ENCODE measurements around the gene TAS1R3.

TAS1R3 gene

DNA sequence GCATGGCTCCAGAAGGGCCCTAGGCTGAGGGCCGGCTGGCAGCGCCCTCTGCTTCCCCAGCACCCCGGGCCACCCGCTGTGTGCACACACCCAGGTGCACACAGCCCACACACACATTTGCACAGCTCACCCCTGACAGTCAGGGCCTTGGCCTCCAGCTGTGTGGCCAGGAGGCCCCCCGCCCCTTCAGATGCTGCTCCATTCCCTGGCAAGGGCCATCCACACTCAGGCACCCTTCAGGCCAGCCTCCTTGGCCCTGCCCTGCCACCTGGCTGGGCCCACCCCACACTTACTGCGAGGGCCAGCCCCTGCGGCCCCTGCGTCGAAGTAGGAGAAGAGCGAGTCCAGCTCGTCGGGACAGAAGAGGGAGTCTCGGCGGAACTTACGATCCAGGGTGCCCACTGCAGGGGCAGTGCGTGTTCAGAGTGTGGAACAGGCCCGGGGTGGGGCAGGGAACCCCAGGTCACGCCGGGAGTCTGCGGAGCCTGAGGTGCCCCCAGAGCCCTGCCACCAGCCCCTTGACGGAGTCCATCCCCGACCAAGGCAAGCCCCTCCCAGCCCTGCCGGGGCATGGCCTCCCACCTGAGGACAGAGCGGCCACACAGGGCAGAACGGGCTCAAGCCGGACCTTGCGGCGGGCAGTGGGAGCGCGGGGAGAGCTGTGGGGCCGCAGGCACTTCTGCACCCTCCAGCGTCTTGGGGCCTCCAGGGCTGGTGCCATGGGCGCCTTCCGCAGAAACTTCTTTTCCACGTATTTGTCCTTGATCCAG is 35.7 kb upstream of the TAS1R3 start:
- DNase-seq = no peak

DNA sequence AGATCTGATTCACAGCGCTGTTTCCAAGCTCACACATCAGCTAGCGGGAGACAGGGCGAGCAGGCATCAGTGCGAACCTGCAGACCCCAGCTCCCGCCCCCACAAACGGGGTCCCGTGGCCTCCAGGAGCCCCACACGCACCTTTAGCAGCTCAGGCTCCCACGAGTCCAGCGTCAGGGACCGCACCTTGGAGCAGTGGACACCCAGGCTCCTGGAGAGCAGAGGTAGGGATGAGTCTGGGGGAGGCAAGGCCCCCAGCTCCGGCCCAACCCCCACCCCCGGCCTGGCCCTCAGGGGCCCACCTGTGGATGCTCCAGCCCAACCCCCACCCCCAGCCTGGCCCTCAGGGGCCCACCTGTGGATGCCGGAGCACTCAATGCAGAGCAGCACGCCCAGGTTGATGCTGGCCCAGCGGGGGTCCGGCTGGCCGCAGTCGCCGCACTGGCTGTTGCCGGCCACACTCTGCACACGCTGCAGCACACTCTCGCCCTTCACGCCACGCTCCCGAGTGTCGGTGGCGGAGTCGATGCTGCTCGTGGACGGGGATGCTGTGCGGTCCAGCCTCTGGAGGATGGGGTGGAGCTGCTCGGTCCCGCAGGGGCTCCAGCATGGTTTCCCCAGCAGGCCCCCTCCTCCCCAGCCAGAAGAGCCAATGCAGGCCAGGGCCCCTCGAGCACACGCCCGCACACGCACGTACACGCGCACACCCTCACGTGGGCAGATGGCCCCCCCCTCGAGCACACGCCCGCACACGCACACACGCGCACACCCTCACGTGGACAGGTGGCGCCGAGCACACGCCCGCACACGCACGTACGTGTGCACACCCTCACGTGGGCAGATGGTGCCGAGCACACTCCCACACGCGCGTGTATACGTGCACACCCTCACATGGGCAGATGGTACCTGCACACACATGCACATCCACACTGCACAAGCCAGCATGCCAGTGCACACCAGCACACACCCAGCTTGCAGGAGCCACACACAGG is 34.7 kb upstream of the TAS1R3 start:
- DNase-seq = no peak

DNA sequence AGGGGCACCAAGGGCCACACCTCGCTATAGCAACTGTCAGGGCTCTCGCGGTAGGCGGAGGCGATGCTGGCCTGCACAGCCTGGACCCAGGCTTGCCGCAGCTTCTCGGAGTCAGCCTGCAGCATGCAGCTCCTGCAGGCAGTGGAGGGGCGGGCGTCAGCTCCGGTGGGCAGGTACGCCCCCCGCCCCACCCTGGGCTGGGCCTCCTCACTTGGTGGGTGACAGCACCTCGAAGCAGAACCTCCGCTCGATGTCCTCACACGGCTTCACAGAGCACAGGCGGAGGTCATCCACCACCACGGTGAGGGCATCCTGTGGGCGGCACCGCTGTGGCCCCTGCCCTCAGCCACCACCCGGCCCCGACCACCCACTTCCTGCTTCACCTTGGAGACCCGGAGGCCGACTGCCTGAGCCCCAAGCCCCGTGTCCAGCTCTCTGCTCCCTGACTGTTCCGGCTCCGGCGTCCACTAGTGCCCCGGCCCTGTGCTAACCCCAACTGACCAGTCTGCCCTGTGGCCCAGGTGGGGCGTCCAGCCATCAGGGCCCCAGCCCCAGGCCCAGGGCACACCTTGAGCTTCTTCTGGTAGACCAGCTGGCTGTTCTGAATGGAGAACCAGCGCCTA is 33.2 kb upstream of the TAS1R3 start:
- DNase-seq = no peak

DNA sequence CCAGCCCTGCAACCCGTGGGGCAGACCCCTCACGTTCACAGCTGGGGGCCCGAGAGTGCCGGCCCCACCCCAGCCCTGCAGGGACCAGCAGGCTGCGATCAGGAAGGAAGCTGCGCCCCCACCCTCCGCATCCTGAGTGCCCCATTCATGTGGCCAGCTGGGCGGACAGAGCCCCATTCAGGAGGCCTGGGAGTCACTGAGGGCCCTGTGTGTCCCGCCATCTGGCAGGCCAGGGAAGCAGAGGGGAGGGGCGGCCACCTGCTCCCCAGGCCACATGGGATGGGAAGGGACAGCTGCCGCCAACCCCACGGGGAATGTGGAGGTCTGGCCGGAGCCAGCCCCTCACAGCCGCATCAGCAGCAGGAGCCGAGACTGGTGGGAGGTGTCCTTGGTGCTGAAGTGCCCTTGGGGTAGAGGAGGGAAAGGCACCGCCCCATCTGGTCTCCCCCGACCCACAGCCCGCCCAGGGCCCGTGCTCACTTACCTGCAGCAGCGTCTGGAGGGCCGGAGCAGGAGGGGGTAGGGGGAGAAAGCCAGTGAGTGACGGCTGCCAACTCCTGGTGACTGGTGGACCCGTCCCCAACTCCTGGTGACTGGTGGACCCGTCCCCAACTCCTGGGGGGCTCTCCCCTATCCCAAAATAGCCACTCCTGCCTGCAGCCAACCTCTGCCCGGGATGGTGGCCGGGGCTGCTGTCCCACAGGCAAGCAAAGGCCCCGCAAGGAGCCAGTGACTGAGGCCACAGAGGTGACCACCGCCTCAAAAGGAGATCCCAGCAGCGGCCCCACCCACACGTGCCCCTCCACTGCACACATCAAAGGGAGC is 32.0 kb upstream of the TAS1R3 start:
- no peak for DNase-seq

DNA sequence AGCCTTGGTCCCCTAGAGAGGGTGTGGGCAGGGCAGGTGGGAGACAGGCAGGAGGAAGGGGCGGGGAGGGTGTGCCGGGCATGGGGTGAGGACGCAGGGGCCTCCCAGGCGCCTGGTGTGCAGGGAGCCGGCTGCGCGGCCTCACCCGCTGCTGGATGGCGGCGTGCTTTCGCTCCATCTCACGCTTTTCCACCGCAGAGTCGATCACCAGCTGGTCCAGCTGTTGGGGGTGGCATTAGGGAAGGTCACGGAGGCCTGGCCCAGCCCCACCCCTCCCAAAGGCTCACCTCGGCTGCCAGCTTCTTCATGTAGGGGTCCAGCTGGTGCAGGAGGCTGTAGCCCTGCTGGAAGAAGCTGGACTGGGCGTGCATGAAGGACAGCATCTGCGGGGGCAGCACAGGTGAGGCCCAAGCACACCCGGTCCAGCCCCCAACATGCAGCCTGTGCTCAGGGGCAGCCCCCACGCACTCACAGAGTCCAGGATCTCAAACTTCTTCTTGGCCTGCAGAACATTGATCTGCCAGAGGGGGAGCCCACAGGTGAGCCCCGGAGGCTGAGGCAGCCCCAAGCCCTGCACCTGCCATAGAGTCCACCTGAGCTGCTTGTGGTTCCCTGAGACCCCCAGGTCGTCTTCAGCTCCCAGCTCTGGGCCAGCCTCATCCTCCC is 31.3 kb upstream of the TAS1R3 start:
- DNase-seq = no peak

DNA sequence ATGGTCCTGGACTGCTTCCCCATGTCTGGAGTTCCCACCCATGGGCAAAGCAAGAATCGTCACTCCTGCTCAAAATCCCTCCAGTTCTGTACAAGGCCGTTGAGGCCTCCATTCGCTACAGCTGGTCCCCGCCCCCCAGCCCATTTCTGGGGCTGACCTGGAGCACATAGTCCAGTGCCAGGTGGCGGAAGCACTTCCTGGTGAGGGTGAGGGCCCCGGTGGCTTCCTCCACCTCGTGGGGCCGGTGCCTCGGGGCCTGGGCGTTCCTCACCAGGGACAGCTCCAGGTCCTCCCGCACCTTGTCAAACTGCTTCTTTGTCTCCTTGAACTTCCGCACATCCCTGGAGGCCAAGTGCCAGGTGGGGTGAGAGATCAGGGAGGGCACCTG is 30.7 kb upstream of the TAS1R3 start:
- no peak for DNase-seq

DNA sequence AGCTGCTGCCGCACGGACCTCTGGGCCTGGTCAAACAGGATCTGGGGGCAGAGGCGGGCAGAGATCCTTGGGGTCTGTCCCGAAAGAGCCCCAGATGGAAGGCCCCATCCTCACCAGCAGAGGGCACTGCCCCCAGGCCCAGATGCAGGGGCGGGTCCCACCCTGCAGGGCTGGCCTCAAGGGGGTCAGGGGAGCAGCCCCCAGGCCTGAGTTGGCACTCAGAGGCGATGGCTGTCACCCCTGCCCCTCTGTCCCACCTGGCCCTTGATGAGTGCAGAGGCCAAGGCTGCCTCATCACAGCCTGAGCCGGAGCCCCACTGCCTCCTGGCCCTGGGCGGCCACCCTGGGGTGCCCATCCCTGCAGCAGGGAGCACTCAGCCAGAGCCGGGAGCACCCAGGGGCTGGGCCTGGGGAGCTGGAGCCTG is 29.1 kb upstream of the TAS1R3 start:
- DNase-seq = no peak

DNA sequence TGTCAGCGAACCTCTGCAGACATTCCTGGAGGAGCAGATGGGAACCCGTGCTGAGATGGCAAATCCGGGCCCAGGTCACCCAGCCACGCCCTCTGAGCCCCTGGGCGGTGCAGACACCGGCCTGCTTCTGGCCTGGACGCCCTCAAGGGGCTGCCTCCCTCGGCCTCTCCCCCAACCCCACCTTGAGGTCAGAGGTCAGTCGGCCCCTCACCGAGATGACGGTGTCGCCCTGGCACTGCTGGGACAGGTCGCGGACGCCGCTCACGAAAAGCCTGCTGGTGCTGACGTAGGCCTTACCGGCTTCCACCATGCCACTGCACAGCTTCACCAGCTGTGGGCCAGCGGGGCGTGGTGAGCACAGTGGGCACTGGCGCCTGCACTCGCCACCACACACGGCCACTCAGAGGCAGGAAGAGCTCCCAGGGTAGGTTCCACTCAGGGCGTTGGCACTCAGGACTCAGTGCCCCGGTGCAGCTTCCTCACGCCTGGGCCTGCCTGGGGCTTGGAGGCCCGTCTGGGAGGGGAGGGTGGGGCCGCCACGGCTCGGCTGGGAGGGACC is 28.1 kb upstream of the TAS1R3 start:
- no peak for DNase-seq

DNA sequence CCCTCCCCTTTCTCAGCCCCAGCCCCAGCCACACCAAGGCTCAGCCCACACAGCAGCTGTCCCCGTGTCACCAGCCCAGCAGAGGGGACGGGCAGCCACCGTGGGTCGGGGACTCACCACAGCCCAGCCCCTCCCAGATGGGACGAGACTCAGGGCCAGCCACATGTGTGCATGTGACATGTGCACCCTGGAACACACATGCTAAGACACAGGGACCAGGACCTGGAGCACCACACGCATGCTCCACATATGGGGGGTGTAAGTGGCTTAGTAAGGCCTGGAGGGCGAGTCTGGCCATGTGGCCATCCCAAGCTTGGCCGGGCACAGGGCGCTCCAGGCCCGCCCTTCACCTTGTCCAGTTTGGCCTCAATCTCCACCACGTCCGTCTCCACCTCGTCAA is 27.3 kb upstream of the TAS1R3 start:
- no peak for DNase-seq

DNA sequence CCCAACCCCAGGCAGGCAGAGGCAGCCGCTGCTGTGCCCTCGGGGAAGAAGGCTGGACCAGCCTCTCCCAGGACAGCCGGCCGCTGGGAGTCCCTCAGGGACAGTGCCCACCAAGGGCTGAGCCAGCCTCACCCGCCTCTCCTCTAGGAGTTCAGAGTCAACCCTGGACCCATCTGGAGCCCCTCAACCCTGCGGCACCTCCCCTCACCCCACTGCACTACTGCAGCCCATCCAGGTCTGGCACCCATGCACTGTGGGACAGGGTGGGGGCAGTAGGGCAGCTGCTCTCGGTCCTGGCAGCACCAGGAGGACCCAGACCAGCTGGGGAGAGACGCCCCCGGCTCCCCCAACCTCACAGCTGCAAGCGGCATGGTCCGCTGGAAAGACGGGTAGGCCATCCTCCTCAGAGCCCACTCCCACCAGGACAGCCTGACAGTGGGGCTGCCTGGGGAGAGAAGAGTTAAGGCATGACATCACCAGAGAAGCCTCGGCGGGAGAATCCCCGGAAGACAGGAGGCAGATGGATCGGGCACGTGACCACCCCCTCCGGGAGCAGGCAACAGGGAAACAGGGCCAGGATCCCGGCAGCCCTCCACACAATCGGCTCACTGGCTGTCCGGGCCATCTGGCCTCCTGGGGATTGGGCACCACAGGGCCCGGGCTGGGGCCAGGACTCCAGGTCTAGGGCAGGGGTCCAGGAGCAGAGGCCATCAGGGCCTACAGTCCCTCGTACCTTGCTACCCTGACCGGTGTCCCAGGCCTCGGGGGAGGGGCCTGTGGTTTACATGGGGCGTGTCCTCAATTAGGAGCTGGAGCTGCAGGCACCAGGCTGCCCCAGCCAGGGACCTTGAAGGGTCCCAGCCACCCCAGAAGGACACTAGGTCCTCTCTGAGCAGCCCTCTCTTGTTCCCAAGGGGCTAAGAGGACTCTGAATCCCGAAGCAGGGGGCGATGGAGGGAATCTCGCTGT is 26.5 kb upstream of the TAS1R3 start:
- DNase-seq = no peak

DNA sequence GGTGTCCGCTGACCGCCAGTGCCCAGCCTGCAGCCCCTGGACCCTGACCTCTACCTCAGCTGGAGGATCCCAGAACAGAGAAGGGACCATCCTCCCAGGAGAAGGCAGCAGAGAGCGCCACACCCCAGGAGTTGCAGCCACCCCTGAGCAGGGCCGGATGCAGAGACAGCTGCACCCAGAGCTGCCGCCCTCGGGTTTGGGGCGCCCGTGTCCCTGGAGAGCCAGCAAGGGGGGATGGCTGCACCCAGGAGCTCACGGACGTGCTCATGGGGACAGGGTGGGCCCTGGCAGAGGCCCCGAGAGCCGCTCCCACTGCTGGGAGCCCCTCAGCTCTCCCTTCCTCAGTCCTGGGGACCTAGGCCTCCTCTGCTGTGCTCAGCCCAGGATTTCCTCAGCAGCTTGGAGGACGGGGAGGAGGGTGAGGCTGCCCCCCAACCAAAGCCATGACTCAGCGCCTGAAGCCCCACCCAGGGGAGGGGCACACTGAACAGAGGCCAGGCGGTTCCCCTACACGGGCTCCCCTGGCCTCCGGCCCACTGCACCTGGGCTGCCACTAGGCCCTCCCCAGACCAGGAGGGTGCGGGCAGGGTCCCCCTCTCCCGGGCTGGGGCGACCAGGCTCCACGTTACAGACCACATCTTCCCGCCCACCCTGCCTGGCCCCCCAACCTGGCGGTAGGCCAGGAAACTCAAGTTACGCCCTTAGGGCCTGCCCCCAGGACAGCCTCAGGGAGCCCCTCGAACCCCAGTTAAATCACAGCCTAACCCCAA is 25.6 kb upstream of the TAS1R3 start:
- peak; percentile 71 for DNase-seq

DNA sequence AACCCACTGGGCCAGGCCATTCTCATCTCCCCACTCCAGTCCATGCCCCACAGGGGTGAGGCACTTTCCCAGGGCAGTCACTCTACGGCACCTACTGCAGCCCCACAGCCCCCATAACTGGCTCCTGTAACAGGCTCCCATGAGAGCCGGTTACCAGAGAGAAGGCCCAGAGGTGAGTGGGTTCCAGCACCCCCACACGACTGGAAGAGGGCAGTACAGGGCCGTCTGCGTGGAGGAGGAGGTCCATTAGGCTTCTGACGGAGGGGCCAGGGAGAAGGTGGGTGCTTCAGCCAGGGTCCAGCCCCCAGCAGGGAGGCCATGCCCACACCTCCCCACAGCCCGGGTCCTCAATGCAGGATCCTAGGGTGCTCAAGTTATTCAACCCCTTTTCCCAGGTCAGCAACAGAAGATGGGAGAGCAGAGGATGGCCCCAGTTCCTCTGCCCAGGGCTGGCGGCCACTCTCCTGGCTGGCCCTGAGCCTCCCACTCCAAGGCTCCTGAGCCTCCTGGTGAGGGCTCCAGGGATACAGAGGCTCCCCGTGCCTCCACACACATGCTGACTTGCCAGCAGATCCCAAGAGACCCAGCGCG is 24.9 kb upstream of the TAS1R3 start:
- DNase-seq = no peak

DNA sequence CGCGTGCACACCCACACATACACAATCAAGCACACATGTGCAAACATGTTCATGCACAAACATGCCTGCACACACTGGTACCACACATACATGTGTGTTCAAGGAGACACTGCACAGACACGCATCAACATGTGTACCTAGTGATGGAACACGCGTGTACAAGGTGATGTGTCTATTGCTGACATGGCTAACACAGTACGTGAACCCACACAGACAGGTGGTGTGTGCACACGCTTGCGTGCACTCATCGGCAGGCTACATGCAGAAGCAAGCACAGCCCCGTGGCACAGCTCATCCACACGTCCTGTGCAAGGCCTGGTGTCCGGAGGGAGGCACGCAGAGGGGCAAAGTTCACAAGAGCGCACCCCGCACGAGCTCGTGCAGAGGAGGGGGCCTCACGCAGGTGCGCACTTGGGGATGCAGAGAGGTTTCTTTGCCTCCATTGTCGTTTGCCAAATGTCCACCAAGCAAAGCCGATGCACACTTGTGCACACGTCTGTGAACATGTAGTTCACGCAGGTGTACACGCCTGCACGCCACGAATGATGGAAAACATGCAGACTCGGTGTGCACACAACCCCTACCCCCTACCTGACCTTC is 24.3 kb upstream of the TAS1R3 start:
- no peak for DNase-seq

DNA sequence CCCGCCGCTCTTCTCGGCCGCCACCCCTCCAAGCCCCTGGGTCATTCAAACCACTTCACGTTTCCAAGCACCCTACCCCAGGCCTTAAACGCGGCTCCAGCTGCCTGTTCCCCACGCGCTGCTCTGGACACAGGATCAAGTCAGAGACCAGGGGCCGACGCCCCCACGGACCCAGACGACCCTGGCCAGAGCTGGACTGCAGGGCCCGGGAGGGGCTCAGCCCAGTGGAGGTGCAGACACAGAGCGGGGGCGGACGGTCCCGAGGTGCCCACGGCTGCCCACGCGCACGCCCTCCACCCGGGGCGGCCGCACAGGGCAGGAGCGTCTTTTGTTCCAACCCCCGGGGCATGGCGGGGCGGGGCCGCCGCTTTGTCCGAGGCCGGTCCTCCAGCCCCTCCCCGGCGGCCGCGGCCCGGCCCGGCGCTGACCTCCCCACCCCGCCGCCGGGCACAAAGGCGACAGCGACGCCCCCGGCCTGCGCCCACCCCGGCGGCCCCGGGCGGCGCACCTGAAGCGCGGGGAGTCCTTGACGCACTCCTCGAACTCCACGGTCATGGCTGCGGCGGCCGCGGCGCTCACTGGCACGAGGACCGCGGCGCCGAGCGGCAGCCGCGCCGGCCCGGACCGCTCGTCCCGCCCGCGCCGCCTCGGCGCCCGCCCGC is 23.7 kb upstream of the TAS1R3 start:
- no peak for DNase-seq

DNA sequence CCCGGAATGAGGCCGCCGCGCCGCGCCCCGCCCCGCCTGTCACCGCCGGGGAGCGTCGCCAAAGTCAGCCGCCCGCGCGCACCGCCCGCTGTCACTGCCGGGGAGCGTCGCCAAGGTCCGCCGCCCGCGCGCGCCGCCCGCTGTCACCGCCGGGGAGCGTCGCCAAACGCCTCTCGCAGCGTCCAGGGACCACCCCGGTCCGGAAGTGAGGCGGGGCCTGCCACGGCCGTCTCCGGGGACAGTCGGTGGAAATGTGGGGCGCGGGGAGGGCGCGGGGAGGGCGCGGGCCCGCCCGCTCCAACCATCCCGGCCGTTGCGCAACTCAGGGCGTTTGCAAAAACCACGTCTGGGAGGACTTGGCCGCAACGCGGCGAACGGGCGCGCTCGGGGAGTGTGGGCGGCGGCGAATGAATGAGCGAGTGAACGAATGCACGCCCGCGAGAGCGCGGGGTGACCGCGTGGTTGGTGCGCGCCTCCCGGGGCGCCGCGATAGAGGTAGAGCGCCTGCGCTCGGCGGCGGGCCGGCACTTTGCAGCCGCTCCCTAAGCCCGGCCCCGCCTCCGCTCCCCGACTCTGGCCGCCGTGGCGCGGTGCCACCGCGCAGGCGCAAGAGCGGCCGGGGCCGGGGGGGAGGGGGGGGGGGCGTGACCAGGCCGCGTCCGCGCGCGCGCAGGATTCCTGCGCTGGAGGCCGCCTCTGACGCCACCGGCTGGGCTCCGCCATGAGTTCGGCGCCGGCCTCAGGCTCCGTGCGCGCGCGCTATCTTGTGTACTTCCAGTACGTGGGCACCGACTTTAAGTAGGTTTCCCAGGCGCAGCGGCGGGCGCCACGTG is 22.9 kb upstream of the TAS1R3 start, which contains the start of the genes ACAP3 and PUSL1:
Gene ACAP3 (minus strand): TSS at position 8 of the 833 bp plus-strand sequence. CDS start 115 bp downstream, outside the sequence.
Gene PUSL1 (plus strand): TSS at position 675 of the 833 bp plus-strand sequence. CDS start 47 bp downstream, at position 722.
- DNase-seq = peak; percentile 79

DNA sequence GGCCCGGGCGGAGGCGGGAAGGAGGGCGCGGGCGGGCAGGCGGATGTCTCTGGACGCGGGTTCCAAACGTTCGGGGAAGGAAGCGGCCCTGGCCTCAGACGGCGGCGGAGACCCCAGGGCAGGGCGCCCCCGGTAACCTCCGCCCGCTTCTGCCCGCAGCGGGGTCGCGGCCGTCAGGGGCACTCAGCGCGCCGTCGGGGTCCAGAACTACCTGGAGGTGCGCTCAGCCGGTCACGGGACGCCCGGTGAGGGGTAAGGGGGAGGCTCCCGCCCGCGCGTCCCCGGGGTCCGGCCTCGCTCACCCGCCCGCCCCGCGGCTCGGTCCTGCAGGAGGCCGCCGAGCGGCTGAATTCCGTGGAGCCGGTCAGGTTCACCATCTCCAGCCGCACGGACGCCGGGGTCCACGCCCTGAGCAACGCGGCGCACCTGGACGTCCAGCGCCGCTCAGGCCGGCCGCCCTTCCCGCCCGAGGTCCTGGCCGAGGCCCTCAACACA is 22.3 kb upstream of the TAS1R3 start:
- DNase-seq = no peak
